Fibroblast of the aortic adventitia (primary cell): ENCODE data around the gene COLQ. TPM values are rescaled to one million over a fixed set of nuclear protein-coding genes. Genes with fewer than 3 reads are reported as not detected.
A peak's percentile ranks its signal among the peaks of the same experiment; 100 is the strongest.

Source experiments
- DNase-seq: peaks from one replicate; pipeline ENCODE4 v3.0.0-alpha.2; 2010; ENCODE audit warnings: low read depth
- H3K4me3 ChIP-seq: 2 replicates; pipeline ENCODE4 v1.5.1; 2011; ENCODE audit warnings: low read depth, mild to moderate bottlenecking, control low read depth, low read length, moderate library complexity
- total RNA-seq: library from RNA; depleted of rRNA; stranded (reverse); fragments of >200 nt; gene quantifications from 2 replicates; pipeline ENCODE4 v1.2.3, GENCODE V29; 2012; ENCODE audit warnings: low replicate concordance
- TF ChIP-seq, protein P1 (sequence below): IDR thresholded peaks from 2 replicates; pipeline ENCODE4 v1.5.1; 2011; ENCODE audit warnings: mild to moderate bottlenecking, low read length, control low read depth, inconsistent platforms; ENCODE audit not compliant: insufficient read depth

The COLQ gene
- total RNA-seq, 1 donor = 1.8 TPM

GRCh38 chr3:15433531-15433930 lies 88.0 kb downstream of the COLQ start:
- DNase-seq = no peak
- TF ChIP-seq, protein P1, sequence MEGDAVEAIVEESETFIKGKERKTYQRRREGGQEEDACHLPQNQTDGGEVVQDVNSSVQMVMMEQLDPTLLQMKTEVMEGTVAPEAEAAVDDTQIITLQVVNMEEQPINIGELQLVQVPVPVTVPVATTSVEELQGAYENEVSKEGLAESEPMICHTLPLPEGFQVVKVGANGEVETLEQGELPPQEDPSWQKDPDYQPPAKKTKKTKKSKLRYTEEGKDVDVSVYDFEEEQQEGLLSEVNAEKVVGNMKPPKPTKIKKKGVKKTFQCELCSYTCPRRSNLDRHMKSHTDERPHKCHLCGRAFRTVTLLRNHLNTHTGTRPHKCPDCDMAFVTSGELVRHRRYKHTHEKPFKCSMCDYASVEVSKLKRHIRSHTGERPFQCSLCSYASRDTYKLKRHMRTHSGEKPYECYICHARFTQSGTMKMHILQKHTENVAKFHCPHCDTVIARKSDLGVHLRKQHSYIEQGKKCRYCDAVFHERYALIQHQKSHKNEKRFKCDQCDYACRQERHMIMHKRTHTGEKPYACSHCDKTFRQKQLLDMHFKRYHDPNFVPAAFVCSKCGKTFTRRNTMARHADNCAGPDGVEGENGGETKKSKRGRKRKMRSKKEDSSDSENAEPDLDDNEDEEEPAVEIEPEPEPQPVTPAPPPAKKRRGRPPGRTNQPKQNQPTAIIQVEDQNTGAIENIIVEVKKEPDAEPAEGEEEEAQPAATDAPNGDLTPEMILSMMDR = no peak
- no peak overlapping the region for H3K4me3 ChIP-seq

- DNase-seq = no peak
- H3K4me3 ChIP-seq = no peak overlapping the region
- TF ChIP-seq, protein P1 = no peak
Measured at GRCh38 chr3:15431256-15431837, 90.2 kb downstream of the COLQ start.

- TF ChIP-seq, protein P1 = no peak
- H3K4me3 ChIP-seq = no peak overlapping the region
Measured at GRCh38 chr3:15430624-15431023, 90.9 kb downstream of the COLQ start.

DNA sequence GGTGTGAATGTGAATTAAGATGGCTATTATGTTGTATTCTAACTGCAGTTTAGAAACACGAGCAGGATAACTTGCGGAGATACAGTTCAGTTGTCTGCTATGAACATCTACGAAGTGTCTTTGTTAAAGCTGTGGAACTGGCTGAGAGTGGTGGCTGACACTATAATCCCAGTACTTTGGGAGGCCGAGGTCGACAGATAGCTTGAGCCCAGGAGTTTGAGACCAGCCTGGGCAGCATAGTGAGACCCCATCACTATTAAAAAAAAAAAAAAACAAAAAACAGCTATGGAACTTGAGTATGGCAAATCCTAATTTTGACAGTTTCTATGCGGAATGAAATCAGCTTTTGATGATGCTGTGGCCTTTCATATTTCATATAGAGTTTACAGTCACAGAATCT lies 92.4 kb downstream of the COLQ start:
- H3K4me3 ChIP-seq = peak overlapping the region; percentile 97
- TF ChIP-seq, protein P1 = no peak
- DNase-seq = no peak

More at GRCh38 chr3:15430624-15431023, 90.9 kb downstream of the COLQ start:
- DNase-seq = no peak

DNA sequence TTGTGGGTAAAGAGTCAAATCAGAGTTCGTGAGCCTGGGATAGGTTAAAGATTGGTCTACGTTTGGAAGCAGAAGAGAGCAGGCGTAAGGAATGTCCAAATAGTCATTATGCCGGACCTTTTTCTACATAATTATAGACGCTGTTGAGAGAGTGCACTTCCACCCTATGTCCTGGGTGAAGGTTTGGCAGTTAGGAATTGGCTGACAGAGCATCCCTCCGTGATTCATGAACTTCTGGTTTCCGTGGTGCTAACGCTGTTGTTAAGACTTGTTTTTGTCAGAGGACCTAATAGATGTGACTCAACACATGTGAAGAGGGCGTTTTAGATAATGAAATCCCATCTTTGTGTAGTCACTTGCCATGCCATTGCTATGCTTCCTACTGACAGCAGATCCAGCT lies 93.0 kb downstream of the COLQ start:
- DNase-seq = peak; percentile 69
- H3K4me3 ChIP-seq = peak overlapping the region; percentile 97
- TF ChIP-seq, protein P1 = no peak

GRCh38 chr3:15427981-15428380 lies 93.5 kb downstream of the COLQ start:
- peak overlapping the region; percentile 97 for H3K4me3 ChIP-seq
- TF ChIP-seq, protein P1 = no peak
- DNase-seq = no peak
